Amniotic stem cell (primary cell): Measurements from ENCODE around the gene CDON.

Experiments
- DNase-seq: peaks from one replicate; lab custom pipeline; 2025; lab: John Stamatoyannopoulos, UW

Gene CDON

GRCh38 chr11:125944350-125945010 is 118.2 kb downstream of the CDON start:
- no peak for DNase-seq

DNA sequence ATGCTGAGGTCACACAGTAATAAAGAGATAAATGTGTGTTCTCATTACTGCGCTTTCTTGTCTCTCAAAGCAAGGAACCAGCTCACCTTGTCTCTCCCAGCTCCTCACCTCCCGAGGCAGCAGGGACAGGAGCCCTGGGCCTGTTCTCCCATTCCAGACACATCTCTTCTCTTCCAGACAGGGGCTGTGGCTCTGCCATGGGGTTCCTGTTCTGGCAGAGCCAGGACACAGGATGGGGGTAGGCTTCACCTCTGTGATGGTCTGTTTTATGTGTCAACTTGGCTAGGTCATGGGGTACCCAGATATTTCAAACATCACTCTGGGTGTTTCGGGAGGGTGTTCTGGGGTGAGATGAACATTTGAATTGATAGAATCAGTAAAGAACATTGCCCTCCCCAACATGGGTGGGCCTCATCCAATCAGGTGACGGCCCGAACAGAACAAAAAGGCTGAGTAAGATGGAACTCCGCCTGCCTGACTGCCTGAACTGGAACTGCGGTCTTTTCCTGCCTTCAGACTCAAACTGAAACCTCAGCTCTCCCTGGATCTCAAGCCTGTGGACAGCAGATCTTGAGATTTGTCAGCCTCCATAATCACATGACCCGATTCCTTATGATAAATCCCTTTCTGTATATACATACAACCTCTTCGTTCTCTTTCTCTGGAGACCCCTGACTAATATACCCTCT is 118.9 kb downstream of the CDON start:
- DNase-seq, result no peak

- DNase-seq, result no peak
Measured at GRCh38 chr11:125942771-125943428, 119.8 kb downstream of the CDON start.

DNA sequence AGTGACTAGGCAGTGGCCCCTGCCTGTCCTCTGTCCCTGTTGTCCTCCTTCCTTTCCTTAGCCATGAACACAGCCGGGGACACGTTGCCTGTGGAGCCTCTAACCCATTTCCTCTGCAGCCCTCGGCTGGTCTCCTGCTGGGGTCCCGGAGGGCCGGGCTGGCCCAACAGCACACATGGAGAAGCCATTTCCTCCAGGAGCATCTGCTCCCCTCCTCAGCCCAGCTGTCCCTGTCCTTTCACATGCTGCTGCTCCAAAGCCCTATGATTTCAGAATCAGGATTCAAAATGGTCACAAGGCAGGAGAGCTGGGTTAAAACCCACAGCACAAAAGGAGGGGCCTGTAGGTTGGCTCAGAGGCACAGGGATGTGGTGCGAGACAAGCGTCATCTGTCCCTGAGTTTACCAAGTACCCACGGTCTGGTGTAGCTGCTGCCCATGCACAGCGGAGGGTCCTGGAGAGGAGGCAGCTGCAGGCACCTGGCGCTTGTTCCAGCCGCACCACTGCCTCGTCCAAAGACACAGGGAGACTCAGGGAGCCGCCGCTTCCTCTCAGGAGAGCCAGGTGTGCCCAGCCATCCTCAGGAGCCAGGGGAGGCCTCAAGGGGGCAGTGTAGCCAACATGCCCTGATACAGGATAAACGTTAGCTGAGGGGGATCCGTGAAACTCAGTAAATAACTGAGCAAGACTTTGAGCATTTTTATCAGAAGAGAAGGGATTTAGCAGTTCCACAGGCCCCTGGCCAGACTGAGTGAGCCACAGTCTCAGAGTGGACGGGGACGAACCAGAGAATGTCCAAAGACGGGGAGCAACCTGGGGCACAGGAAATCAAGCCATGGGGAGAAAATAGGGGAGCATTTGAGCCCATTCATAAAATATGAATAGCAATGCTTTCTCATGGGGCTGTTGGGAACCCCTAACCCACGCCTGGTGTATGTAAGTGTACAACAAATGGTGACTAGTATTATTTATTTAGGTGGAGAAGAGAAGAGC is 120.8 kb downstream of the CDON start:
- no peak for DNase-seq

- DNase-seq, result no peak
Measured at GRCh38 chr11:125941267-125941618, 121.4 kb downstream of the CDON start.

DNA sequence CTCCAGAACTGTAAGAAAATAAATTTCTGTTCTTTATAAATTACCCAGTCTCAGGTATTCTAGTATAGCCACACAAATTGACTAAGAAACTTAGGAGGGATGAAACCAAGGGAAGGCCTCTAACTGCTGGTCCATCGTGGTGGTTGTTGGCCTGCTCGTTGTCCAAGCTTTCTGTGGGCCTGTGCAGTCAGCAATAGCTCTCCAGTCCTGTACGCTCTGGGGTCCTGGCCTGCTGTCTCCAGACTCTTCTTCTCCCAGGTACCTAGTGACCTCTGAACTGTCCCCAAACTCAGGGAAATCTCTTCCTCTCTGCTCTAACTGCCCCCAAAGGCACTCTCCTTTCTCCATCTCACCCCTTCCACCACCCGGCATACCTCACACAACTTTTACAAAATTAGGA is 122.5 kb downstream of the CDON start:
- DNase-seq, result no peak

DNA sequence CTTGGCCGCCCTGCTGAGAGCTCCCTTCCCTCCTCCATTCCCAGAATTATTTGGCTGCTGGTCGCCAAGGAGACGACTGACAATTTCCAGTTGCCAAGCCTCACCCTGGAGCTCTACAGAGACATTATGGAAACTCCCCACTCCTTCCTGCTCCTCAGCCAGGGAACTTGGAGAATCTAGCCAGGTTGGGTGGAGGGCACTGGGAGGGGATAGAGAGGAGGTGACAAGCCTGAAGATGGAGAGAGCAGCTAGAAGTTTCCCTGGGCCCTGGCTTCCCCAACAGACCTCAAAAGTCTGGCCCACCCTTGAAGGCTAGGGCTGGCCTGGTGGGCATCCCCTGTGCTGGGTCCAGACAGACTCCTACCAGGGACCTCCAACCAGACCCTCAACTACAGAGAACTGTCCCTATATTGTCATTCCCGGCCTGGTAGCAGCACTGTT is 123.6 kb downstream of the CDON start:
- DNase-seq, result no peak

DNA sequence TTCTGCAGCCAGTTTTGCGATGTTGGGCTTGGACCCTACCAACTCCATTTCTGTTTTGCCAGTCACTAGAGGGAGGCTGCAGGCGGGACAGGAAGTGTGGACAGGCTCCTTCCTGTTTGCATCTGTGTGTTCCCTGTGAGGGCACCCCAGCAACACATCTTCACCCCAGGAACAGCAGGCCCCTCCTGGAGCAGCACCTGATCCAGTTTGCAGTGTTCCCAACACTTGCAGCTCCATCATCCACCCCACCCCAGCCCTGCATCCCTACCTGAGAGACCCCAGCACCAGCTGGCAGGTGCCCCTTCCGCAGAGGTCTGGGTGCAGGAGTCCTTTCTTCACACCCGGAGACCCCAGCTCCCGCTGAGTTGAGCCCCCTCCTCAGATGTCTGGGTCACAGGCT is 124.2 kb downstream of the CDON start:
- DNase-seq, result no peak

DNA sequence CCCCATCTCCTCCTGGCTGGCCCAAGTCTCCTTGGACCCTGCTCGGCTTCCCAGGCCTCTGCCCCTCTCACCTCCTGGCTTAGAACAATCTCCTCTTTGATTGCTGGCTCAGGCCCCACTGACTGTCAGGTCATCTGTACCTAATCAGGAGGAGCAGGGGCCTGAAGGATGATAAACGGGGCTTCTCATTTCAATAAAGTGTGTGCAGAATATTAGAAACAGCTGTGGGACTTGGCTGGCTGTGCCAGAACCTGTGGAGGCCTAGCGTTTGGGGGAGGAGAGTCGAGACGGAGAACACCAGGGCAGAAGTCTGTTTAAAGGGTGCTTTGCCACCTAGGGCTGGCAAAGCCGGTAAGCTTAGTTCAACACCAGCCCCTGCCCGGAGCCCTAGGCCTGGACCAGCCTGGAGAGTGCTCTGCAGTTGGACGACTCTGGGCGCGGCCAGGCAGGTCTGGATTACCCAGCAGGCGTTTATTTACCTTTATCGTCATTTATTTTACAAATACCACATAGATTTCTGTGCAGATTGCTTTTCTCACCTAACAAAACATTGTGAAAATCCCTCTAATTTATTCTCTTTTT is 127.0 kb downstream of the CDON start:
- DNase-seq, result no peak

- no peak for DNase-seq
Measured at GRCh38 chr11:125935056-125935455, 127.6 kb downstream of the CDON start.

- DNase-seq, result no peak
Measured at GRCh38 chr11:125934473-125934872, 128.2 kb downstream of the CDON start.

- no peak for DNase-seq
Measured at GRCh38 chr11:125933030-125933813, 129.4 kb downstream of the CDON start.

DNA sequence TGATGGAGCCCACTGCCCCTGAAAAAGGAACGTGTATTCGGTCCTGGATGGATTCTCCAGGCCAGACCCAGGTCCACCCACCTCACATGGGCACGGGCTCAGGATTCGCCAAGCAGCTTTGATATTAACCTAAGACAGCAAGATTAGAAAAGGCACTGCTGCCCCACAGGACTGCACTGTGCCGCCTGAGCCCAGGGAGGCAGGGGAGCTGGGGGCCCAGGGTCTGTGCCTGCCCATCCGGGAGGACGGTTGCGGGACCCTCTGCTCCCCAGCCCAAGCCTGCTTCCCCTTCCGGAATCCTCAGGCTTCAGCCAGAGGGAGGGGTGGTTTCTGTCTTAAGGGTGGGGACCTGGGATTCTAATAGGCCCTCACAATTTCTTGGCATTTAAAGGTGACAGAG is 130.4 kb downstream of the CDON start:
- no peak for DNase-seq

GRCh38 chr11:125931668-125932067 is 131.0 kb downstream of the CDON start:
- DNase-seq, result no peak

DNA sequence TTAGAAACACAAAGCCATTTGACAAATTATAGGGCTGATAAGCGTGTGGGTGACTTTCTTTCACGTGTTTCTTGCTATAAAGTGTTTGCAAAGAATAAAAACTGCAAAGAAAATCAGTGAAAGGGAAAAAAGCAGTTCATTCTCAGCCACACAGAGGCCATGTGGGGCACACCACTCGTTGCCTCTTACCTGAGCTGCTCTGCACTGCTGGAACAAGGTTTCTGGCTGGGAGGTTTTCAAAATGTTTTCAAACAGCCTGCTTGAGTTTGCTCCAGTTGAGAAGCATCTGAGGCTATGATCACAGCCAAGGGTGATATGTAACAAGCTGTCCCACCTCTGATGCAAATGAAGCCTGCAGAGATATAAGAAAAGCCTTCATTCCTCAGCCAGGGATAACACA is 131.6 kb downstream of the CDON start:
- no peak for DNase-seq

- no peak for DNase-seq
Measured at GRCh38 chr11:125930076-125930450, 132.6 kb downstream of the CDON start.

- no peak for DNase-seq
Measured at GRCh38 chr11:125929445-125930075, 133.1 kb downstream of the CDON start.

DNA sequence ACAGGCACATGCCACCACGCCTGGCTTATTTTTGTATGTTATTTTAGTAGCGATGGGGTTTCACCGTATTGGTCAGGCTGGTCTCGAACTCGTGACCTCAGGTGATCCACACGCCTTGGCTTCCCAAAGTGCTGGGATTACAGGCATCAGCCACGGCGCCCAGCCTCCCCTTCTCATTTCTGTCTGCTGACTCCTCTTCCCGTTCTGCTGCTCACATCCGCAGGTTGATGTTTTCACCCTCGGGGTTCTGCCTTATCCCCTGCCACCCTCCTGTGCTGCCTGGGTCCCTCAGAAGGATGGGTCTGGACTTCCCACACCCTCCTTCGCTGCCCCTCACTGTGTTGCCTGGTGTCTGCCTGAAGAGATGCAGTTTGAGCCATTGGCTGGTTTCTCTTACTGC is 136.0 kb downstream of the CDON start:
- no peak for DNase-seq

DNA sequence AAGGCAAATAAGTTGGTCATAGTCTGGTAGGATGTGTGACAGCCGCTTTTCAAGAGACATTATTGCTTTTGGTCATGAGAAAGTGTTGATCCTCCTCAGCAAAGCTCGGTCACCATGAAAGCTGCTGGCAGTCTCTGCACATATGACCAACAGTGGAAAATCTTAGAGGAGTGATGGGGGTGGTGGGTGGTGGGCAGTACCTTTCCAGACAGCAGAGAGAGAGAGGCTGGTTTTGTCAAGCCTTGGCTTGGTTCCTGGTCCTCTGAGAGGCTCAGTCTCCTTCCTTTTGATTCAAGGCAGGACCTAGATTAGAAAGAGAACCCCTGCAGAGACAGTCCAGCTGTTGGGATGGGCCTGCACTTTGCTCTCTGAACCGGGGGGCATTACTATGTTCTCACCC is 136.9 kb downstream of the CDON start:
- no peak for DNase-seq

GRCh38 chr11:125925247-125925740 is 137.4 kb downstream of the CDON start:
- DNase-seq, result no peak
